ENCODE measurements around the gene ATRX. TPM values are rescaled to one million over a fixed set of nuclear protein-coding genes. Genes with fewer than 3 reads are reported as not detected.
"Not testable (repeated sequence)": the region's sequence is repeated elsewhere in the genome, so short reads cannot be mapped to it uniquely, and the experiment has no call there.

ATRX gene
- polyA plus RNA-seq, 1 donor from 2014 or later = 86.7 TPM

DNA sequence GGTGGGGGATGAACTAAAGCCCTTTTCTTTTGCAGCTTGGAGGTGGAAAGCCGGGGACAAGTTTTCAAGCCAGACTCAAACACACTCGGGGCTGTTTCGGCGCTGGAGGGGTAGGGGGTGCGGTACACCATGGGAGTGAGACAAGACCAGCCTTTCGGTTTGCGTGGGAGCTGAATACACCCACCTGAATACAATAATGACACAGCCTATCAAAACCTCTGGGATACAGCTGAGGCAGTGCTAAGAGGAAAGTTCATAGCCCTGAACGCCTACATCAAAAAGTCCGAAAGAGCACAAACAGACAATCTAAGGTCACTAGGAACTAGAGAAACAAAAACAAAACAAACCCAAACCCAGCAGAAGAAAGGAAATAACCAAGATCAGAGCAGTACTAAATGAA lies 163.3 kb downstream of the ATRX start:
- H3K9me3 Mint-ChIP-seq = no peaks in the 10 kb centered on the region
- no peak overlapping the region for H3K27ac Mint-ChIP-seq
- no peaks in the 10 kb centered on the region for H3K27me3 Mint-ChIP-seq
- no peaks in the 10 kb centered on the region for H3K4me1 Mint-ChIP-seq
- H3K36me3 Mint-ChIP-seq = peaks cover 2% of the 10 kb centered on the region
- H3K4me3 Mint-ChIP-seq = no peak overlapping the region

DNA sequence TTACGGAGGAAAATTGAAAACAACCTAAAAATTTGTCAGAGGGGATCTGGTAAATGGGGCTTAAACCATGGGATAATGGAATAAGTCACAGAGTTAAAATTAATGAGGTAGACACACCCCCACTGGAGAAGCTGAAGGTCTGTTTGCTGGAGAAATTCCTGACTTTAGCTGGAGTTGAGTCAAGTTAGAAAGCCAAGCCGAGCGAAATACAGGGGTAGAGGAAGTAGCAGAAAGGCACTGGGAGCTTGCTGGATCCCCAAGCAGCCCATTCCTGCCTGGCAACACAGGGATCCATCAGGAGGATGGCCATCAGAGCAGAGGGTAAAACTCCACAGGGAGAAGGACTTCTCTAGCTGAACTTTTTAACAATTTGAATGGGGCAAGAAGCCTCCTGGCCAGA lies 163.8 kb downstream of the ATRX start:
- Mint-ChIP-seq H3K4me3 (no peak overlapping the region), H3K27ac (no peak overlapping the region), H3K27me3 (no peaks in the 10 kb centered on the region), H3K9me3 (no peaks in the 10 kb centered on the region), H3K4me1 (no peaks in the 10 kb centered on the region), H3K36me3 (peaks cover 2% of the 10 kb centered on the region)

DNA sequence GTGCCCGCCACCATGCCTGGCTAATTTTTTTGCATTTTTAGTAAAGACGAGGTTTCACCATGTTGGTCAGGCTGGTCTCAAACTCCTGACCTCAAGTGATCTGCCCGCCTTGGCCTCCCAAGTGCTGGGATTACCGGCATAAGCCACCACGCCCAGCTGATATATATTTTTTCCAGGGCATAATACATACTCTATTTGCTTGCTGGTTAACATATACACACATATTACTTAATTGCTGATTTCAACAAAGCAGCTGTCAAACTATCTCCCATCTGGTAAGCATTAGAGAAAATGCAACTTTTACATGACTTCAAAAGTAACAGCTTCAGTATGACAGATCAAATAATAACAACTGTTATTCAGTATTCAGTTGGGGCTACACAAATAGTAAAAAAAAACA lies 164.6 kb downstream of the ATRX start:
- not testable (repeated sequence) for H3K4me3 Mint-ChIP-seq, H3K4me1 Mint-ChIP-seq, H3K9me3 Mint-ChIP-seq, H3K27ac Mint-ChIP-seq, H3K27me3 Mint-ChIP-seq, H3K36me3 Mint-ChIP-seq

DNA sequence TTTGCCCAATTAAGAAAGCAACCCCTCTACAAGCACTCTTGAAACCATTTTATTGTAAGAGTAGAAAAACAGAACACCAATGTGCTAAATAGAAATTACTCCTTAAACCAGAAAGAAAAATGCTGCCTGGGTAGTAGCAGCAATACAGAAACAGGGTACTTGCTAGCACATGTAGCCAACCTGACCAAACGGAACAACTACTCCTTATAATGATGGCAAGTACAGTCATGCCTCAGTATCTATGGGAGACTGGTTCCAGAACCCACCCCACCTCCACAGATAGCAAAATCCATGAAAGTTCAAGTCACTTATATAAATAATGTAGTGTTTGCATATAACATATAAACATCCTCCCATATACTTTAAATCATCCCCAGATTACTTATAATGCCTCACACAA lies 168.8 kb downstream of the ATRX start:
- peaks cover 2% of the 10 kb centered on the region for H3K36me3 Mint-ChIP-seq
- H3K4me1 Mint-ChIP-seq = peaks cover 0 to 4% (median 0%) of the 10 kb centered on the region in 3 donors
- H3K9me3 Mint-ChIP-seq = no peaks in the 10 kb centered on the region
- no peaks in the 10 kb centered on the region for H3K27me3 Mint-ChIP-seq
- H3K4me3 Mint-ChIP-seq = no peak overlapping the region
- H3K27ac Mint-ChIP-seq = no peak overlapping the region

DNA sequence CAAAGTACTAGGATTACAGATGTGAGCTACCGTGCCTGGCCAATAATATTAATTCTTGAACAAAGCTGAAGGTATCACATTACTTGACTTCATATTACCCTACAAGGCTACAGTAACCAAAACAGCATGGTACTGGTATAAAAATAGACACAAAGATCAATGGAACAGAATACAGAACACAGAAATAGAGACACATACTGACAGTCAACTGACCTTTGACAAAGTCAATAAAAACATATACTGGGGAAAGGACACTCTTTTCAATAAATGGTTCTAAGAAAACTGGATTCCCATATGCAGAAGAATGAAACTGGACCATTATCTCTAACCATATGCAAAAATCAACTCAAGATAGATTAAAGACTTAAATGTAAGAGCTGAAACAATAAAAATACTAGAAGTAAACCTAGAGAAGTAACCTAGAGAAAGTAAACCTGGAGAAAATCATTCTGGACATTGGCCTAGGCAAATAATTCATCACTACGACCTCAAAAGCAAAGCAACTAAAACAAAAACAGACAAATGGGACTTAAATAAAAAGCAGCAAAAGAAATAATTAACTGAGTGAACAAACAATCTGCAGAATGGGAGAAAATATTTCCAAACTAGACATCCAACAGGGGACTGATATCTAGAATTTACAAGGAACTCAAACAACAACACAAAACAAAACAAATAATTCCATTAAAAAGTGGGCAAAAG lies 182.2 kb downstream of the ATRX start:
- no peak overlapping the region for H3K4me3 Mint-ChIP-seq
- peaks cover 8% of the 10 kb centered on the region for H3K36me3 Mint-ChIP-seq
- H3K9me3 Mint-ChIP-seq = no peaks in the 10 kb centered on the region
- peak overlapping the region in 1 of 3 donors; percentile 28 for H3K27ac Mint-ChIP-seq
- no peaks in the 10 kb centered on the region for H3K27me3 Mint-ChIP-seq
- peaks cover 0 to 3% (median 0%) of the 10 kb centered on the region in 3 donors for H3K4me1 Mint-ChIP-seq

DNA sequence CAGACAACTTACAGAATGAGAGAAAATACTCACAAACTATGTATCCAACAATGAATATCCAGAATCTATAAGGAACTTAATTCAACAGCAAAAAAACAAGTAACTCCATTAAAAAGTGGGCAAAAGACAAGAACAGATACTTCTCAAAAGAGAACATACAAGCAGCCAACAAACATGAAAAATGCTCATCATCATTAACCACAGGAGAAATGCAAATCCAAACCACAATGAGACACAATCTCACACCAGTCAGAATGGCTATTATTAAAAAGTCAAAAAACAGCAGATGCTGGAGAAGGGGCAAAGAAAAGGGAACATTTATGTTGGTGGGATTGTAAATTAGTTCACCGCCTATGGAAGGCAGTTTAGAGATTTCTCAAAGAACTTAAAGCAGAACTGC lies 188.5 kb downstream of the ATRX start:
- Mint-ChIP-seq H3K27me3 (no peaks in the 10 kb centered on the region), H3K4me1 (peaks cover 0 to 2% (median 0%) of the 10 kb centered on the region in 3 donors), H3K9me3 (peaks cover 0 to 6% (median 0%) of the 10 kb centered on the region in 3 donors), H3K36me3 (peaks cover 2% of the 10 kb centered on the region), H3K27ac (no peak overlapping the region), H3K4me3 (no peak overlapping the region)

DNA sequence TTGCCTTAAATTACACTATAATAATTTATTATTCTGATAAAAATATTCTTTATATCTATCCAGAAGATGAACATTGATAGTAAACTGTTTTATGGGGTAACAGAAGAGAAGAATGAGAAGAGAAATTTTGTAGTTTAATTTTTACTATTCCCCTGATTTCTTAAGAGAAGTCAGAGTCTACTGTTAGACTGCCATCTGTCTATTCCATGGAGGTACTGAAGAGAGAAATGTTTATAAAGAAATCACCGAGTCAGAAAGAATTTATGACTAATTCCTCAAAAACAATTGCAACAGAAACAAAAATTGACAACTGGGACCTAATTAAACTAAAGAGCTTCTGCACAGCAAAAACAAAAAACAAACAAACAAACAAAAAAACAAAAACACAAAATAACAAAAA lies 188.9 kb downstream of the ATRX start:
- Mint-ChIP-seq H3K27me3 (no peaks in the 10 kb centered on the region), H3K4me3 (no peak overlapping the region), H3K9me3 (peaks cover 0 to 6% (median 0%) of the 10 kb centered on the region in 3 donors)

DNA sequence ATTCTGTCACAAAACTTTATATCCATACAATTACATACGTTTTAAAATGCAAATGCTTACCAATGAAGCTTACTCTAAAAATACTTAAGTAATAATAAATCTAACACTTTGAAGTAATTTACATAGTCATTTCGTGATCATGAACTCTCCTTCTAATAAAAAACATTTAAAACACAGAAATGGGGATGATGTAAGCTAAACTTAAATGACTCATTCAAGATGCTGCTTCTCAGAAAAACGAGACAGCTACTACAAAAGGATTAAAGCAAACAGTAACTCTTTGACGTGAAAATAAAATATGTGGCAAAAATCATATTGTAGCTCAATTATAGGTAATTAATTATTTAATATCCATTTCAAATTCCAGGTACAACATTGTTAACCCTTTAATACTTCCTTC lies 190.2 kb downstream of the ATRX start:
- no peak overlapping the region for H3K4me3 Mint-ChIP-seq
- peaks cover 0 to 2% (median 0%) of the 10 kb centered on the region in 3 donors for H3K4me1 Mint-ChIP-seq
- no peak overlapping the region for H3K27ac Mint-ChIP-seq
- peaks cover 2% of the 10 kb centered on the region for H3K36me3 Mint-ChIP-seq
- no peaks in the 10 kb centered on the region for H3K27me3 Mint-ChIP-seq
- peaks cover 0 to 6% (median 0%) of the 10 kb centered on the region in 3 donors for H3K9me3 Mint-ChIP-seq

More for the DNA sequence above, 188.9 kb downstream of the ATRX start:
- H3K4me1 Mint-ChIP-seq = peaks cover 0 to 2% (median 0%) of the 10 kb centered on the region in 3 donors
- peaks cover 2% of the 10 kb centered on the region for H3K36me3 Mint-ChIP-seq
- no peak overlapping the region for H3K27ac Mint-ChIP-seq

DNA sequence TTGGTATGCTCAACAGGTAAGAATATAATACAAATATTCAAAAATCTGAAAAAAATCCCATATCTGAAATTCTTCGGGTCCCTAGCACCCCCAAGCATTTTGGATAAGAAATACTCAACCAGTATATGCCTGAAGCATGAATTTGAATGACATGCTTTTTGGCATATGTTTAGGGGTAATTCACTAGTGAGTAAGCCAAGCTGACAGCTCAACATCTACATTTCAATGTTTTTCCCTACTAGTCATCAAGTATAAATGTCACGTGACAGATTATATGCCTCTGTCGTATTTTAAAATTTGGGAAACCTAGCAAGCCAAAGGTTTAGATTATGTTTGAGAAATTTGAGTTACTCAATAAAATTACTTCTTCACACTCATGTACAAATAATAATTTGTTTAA lies 213.7 kb downstream of the ATRX start:
- no peak overlapping the region for H3K27ac Mint-ChIP-seq
- no peak overlapping the region for H3K4me3 Mint-ChIP-seq
- H3K4me1 Mint-ChIP-seq = peaks cover 0 to 5% (median 3%) of the 10 kb centered on the region in 3 donors
- no peaks in the 10 kb centered on the region for H3K9me3 Mint-ChIP-seq
- H3K27me3 Mint-ChIP-seq = no peaks in the 10 kb centered on the region
- H3K36me3 Mint-ChIP-seq = peaks cover 9% of the 10 kb centered on the region

DNA sequence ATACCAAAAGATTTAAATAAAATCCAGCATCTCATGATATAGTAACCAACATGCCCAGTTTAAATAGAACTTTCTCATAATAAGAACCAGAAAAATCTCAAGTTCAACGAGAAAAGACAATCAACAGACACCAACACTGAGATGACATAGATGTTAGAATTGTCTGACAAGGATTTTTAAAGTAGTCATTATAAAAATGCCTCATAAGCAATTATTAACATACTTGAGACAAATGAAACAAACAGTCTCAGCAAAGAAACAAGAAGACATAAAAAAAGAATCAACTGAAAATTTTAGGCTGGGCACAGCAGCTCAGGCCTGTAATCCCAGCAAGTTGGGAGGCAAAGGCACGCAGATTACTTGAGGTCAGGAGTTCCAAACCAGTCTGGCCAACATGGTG lies 220.7 kb downstream of the ATRX start:
- peaks cover 4% of the 10 kb centered on the region for H3K36me3 Mint-ChIP-seq
- peaks cover 0 to 2% (median 2%) of the 10 kb centered on the region in 3 donors for H3K4me1 Mint-ChIP-seq
- H3K27me3 Mint-ChIP-seq = no peaks in the 10 kb centered on the region
- H3K4me3 Mint-ChIP-seq = no peak overlapping the region
- no peak overlapping the region for H3K27ac Mint-ChIP-seq
- no peaks in the 10 kb centered on the region for H3K9me3 Mint-ChIP-seq

DNA sequence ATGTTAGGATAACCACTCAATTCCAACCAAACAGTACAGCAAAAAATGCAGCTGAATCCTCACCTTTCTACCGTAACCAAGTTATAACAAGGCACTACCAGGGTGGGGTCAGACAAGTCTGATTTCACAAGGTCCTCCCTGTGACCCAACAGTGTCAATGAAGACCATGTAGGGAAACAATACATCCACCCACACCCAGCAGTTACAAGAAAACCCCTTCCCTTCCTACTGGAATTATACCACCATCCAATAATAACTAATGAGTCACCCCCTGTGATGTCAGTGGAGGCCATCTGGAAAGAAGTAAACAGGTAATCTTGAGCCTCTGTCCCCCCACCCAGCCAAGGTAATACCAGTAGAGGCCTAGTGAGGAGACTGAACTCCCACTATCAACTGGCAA lies 221.2 kb downstream of the ATRX start:
- Mint-ChIP-seq H3K36me3 (peaks cover 3% of the 10 kb centered on the region), H3K4me1 (peaks cover 0 to 2% (median 2%) of the 10 kb centered on the region in 3 donors), H3K4me3 (no peak overlapping the region), H3K27ac (no peak overlapping the region), H3K27me3 (no peaks in the 10 kb centered on the region), H3K9me3 (no peaks in the 10 kb centered on the region)

DNA sequence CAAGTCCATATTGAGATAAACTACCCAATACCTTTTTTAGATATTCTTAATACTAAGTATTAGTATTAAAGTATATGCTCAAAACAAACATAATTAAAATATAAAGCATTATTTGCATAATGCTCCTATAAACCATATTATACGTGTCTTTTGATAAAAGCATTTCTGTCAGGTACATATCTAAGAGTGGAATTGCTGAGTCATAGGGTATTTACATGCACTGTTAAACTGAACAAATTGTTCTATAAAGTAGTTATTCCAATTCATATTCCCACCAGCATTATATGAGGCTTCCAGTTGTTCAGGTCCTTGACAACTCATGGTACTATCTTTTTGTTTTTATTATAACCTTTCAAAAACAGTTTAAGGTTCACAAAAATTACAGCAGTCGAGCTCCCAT lies 224.6 kb downstream of the ATRX start:
- no peak overlapping the region for H3K4me3 Mint-ChIP-seq
- H3K27ac Mint-ChIP-seq = no peak overlapping the region
- H3K27me3 Mint-ChIP-seq = no peaks in the 10 kb centered on the region
- peaks cover 0 to 2% (median 2%) of the 10 kb centered on the region in 3 donors for H3K4me1 Mint-ChIP-seq
- no peaks in the 10 kb centered on the region for H3K36me3 Mint-ChIP-seq
- H3K9me3 Mint-ChIP-seq = no peaks in the 10 kb centered on the region

DNA sequence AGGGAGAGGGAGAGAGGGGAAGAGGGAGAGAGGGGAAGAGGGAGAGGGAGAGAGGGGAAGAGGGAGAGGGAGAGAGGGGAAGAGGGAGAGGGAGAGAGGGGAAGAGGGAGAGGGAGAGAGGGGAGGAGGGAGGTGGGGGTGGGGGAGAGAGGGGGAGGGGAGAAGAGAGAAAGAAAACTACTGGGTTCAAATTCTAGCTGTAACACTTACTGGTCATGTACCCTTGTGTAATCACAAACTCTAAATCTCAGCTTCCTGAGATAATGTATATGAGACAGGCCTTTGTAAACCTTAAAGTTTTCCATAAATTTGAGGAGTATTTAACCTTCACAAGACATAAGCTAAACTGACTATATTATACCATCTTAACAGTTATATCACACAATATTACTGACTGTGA lies 229.7 kb downstream of the ATRX start:
- peaks cover 0 to 4% (median 2%) of the 10 kb centered on the region in 3 donors for H3K9me3 Mint-ChIP-seq

DNA sequence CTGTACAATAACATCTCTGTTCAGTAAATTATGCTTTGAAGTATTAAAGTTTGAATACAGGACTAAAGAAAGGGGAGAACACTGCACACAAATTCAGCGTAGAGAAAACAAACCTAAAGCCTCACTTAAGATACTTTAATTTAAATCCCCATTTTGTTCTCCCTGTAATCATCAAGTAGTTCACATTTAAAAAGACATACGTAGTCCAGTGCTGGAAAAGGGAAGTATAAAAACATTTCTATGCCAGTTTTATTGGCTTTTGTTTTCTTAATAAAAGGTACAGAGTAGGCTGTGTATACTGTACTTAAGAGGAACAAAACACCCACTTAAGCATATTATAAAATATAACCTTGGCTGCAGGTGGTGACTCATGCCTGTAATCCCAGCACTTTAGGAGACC lies 237.3 kb downstream of the ATRX start:
- H3K4me1 Mint-ChIP-seq = peaks cover 0 to 2% (median 0%) of the 10 kb centered on the region in 3 donors
- H3K27me3 Mint-ChIP-seq = no peaks in the 10 kb centered on the region
- peaks cover 13% of the 10 kb centered on the region for H3K36me3 Mint-ChIP-seq
- peaks cover 2 to 6% (median 4%) of the 10 kb centered on the region in 3 donors for H3K9me3 Mint-ChIP-seq
- no peak overlapping the region for H3K4me3 Mint-ChIP-seq
- no peak overlapping the region for H3K27ac Mint-ChIP-seq

More for the DNA sequence above, 229.7 kb downstream of the ATRX start:
- peaks cover 0 to 2% (median 0%) of the 10 kb centered on the region in 3 donors for H3K4me1 Mint-ChIP-seq
- H3K36me3 Mint-ChIP-seq = peaks cover 5% of the 10 kb centered on the region
- no peak overlapping the region for H3K4me3 Mint-ChIP-seq
- no peak overlapping the region for H3K27ac Mint-ChIP-seq
- H3K27me3 Mint-ChIP-seq = no peaks in the 10 kb centered on the region

DNA sequence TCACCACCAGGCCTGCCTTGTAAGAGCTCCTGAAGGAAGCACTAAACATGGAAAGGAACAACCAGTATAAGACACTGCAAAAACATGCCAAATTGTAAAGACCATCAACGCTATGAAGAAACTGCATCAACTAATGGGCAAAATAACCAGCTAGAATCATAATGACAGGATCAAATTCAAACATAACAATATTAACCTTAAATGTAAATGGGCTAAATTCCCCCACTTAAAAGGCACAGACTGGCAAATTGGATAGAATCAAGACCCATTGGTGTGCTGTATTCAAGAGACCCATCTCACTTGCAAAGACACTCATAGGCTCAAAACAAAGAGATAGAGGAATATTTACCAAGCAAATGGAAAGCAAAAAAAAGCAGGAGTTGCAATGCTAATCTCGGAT lies 246.2 kb downstream of the ATRX start:
- Mint-ChIP-seq H3K36me3 (peaks cover 19% of the 10 kb centered on the region), H3K9me3 (peaks cover 4 to 10% (median 10%) of the 10 kb centered on the region in 3 donors)
- not testable (repeated sequence) for H3K27me3 Mint-ChIP-seq, H3K4me3 Mint-ChIP-seq, H3K27ac Mint-ChIP-seq, H3K4me1 Mint-ChIP-seq

DNA sequence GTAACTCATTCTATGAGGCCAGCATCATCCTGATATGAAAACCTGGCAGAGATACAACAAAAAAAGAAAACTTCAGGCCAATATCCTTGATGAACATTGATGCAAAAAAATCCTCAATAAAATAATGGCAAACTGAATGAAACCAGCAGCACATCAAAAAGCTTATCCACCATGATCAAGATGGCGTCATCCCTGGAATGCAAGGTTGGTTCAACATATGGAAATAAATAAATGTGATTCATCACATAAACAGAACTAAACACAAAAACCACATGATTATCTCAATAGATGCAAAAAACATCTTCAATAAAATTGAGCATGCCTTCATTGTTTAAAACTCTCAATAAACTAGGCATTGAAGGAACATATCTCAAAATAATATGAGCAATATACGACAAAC lies 254.8 kb downstream of the ATRX start:
- not testable (repeated sequence) for H3K27ac Mint-ChIP-seq, H3K27me3 Mint-ChIP-seq, H3K36me3 Mint-ChIP-seq, H3K4me1 Mint-ChIP-seq, H3K4me3 Mint-ChIP-seq
- H3K9me3 Mint-ChIP-seq = peaks cover 0 to 11% (median 9%) of the 10 kb centered on the region in 3 donors

Data from IgD-negative memory B cell (primary cell).